GM21381 (cell line): Measurements from ENCODE around the gene CHRNA9.

Experiments
- ATAC-seq: cut with Tn5 transposase; IDR thresholded peaks from one replicate; pipeline ENCODE4 v1.9.1; 2021; ENCODE audit warnings: mild to moderate bottlenecking, moderate library complexity; ENCODE audit not compliant: unreplicated experiment

Gene CHRNA9

GRCh38 chr4:40337051-40337450, 1.9 kb downstream of the CHRNA9 start:
- ATAC-seq, result no peak

- ATAC-seq, result no peak
These were observed 2.4 kb downstream of the CHRNA9 start for GRCh38 chr4:40337523-40337922.

DNA sequence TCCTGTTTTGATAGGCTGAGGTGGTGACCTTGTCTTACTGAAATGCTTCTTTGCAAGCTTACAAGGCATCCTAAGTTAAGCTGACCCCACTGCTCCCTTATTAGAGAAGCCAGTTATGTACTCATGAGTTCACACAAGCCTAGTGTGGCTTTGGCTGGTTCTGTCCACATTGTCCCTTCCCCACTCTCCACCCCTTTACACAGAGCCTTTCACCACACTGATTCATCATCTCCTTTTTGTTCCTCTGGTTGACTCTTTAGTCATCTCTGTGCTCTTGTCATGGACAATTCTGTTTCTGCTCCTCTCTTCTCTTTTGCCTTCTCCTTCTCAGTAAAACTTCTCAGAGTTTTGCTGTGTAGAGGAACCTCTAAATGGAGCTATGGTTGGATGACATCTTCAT, 4.9 kb downstream of the CHRNA9 start:
- ATAC-seq, result no peak

GRCh38 chr4:40347472-40347871, 12.3 kb downstream of the CHRNA9 start:
- no peak for ATAC-seq

- ATAC-seq, result no peak
These were observed 12.9 kb downstream of the CHRNA9 start for GRCh38 chr4:40348000-40348399.

DNA sequence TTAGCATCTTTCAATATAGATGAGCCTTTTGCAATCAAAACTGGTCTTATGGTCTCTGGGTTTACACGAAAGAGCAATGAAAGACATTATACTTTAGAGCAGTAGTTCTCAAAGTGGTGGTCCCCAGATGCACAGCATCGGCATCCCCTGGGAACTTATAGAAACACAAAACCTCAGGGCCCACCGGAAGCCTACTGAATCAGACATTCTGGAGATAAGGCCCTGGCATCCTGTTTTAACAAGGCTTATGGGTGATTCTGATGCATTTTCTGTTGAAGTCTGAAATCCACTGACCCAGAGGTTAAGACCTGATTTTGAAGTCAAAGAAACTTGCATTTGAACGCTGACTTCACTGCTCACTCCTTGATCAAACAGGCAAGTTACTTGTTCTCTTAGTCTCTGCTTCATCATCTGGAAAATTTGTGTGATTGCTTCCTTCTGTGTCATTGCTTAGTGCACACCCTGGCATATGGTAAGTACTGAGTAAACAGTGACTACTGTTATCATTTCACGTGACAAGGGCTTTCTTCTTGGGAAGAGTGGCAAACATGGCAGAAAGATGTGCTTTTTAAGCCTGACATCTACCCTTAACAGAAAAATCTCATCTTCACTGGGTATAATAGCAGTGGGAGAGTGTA, 14.5 kb downstream of the CHRNA9 start:
- ATAC-seq, result no peak

DNA sequence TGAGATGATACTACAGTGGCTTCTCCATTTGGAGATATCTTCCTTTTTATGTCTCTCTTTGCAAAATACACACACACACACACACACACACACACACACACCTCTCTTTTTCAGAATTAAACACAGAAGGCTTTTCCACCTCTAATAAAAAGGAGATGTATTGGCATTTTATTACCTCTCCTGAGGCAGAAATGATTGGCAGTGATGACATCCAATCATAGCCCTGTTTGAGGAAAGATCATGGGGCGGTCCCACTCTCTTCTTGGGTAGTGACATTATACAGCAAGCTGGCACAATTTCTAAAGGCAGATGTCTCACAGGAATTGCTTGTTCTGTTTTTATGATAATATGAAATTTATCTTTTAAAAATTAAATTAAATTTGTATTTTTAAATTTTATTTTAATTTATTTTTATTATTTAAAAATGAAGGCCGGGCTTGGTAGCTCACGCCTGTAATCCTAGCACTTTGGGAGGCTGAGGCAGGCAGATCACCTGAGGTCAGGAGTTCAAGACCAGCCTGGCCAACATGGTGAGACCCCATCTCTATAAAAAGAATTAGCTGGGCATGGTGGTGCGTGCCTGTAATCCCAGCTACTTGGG, 15.6 kb downstream of the CHRNA9 start:
- no peak for ATAC-seq

GRCh38 chr4:40354158-40354557, 19.0 kb downstream of the CHRNA9 start:
- ATAC-seq, result no peak

- no peak for ATAC-seq
These were observed 20.0 kb downstream of the CHRNA9 start for GRCh38 chr4:40355131-40355530.

- ATAC-seq, result no peak
These were observed 22.6 kb downstream of the CHRNA9 start for GRCh38 chr4:40357738-40358137.

DNA sequence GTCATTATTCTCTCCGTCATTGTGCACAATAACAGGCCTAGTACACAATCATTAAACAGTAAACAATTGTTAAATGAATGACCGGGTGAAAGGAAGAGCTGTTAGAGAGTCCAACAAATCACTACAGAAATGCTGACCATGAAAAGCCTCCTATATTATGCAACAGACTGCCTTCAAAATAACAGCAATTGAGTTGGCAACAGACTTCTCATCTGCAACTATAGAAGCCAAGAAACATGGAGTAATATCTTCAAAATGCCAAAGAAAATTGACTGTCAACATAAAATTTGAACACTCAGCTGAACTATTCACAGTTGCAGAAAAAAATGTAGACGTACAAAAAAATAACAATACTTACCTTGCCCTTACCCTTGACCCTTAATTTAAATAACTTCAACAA, 26.2 kb downstream of the CHRNA9 start:
- no peak for ATAC-seq

GRCh38 chr4:40363382-40363920, 28.3 kb downstream of the CHRNA9 start:
- ATAC-seq, result no peak

DNA sequence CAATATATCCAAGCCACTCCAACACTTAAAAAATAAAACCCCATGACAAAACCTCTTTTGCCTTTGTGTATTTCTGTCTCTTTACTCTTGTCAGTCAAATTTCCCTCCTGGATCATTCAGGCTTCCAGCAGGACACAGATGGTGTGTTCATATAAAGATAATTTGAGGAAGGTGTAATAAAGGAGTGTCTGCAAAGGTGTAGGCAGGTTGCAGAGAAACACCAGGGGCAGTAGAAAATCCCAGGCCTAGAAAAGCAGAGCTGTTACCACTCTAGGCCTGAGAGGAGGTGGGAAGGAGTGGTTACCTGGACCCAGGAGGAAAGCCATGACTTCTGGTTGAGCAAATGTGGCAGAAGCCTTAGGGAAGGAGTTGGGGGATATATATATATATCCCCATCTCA, 28.8 kb downstream of the CHRNA9 start:
- ATAC-seq, result no peak

GRCh38 chr4:40365766-40366165, 30.6 kb downstream of the CHRNA9 start:
- no peak for ATAC-seq

- ATAC-seq, result no peak
These were observed 32.3 kb downstream of the CHRNA9 start for GRCh38 chr4:40367451-40367850.

DNA sequence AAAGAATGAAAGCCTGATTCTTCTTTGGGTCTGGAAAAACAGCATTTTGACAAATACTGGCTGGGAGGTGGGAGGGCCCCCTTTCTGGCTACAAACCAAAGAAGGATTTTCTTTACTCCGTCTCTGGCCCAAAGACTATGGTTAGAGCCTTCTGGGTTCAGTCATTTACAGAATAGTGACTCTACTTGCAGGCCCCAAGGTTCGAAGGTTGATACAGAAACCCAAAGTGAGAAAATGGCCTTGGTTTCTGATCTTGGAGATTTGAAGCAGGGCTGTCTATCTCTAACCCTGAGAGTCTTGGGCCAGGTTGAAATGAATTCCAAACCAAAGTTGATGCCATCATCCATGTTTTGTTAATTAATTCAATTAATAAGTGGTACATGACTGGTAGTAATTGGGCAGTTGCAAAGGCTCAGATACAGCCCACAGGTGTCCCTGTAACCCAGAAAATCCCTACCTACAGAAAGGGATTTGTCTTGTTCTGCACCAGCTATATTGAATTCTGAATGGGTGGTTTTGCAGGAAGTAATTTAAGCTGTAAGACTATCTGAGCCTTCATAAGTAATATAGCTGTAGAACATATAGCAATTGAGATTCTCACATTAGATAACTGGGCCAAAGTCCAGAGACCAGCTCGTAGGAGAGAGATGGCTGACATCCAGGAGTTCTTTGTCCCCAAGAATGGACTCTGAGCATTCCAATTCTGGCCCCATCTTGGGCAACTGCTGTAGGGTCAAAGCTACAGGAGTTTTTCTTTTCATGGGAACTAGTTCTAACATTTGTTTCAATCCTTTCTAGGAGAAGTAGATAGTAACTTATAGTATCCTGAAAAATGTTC, 34.5 kb downstream of the CHRNA9 start:
- peak; percentile 80 for ATAC-seq

GRCh38 chr4:40372651-40373050, 37.5 kb downstream of the CHRNA9 start:
- ATAC-seq, result no peak

DNA sequence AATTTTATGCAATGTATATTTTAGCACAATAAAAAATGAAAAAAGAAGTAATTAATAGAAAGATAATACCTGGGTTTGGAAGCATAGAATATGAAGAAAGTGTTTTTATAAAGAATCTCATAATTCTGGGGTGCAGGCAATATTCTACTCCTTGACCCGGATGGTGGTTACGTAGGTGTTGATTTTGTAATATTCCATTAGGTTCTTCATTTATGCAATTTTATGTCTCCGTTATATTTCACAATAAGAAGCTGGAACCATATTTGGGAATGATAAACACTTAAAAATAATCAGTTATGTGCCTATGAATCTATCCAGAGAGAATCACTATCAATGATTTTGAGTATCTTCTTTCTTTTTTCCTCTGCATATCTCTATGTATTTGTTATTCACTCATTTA, 38.5 kb downstream of the CHRNA9 start:
- ATAC-seq, result no peak

GRCh38 chr4:40375095-40375494, 40.0 kb downstream of the CHRNA9 start:
- ATAC-seq, result no peak

DNA sequence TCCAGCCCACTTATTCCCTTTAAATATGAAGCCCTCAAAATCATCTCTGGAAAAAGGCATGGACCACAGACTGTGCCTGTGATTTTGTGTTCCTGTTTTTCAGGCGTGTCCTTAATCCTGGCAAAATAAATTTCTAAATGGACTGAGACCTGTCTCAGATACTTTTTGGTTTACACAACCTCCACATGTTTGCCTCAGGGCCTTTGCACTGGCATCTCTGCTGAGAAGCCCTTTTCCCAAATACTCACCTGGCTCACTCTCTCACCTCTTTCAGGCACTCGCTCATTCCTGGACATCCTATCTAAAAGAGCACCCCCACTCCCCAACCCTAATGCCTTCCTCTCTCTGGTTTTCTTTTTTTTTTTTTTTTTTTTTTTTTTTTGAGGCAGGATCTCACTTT, 40.5 kb downstream of the CHRNA9 start:
- ATAC-seq, result no peak

DNA sequence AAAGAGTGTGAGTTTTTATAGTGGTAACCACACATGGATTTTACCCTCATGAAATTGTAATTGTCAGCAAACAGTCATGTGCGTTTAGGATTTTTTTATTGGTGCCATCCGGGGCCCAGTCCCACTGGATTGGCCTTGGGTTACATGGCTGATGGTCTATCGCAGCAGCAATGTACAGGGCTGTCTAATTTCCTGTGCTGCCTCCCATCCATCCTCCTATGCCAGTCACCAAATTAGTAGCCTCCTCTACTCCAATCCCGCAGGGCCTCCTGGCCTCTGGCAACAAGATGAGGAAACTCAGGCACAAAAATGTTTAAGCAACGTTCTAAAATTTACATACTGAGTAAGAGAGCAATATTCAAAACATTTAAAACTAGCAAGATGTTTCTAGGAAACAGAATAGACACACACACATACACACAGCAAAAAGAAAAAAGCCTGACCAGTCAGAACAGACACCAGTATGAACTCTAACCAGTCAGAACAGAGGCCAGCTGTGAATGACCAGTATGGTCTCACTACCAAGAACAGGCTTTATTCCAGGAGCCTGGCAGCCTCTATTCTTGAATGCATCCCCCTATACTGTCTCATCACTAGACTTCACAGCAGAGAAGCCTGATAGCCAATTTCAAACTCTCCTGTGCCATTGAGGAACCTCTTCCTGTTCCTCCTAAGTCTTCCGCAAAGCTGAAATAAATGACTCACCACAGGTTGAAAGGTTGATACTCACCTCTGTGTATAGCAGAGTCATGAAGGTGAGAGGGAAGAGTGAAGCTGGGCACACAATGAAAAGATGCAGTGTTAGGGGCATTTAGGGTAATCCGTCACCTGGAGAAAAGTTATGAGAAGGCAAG, 42.6 kb downstream of the CHRNA9 start:
- no peak for ATAC-seq
